ENCODE data around the gene RPA1.

The RPA1 gene

GRCh38 chr17:1896243-1897104, 66.7 kb downstream of the RPA1 start:
- TF ChIP-seq, protein P1, sequence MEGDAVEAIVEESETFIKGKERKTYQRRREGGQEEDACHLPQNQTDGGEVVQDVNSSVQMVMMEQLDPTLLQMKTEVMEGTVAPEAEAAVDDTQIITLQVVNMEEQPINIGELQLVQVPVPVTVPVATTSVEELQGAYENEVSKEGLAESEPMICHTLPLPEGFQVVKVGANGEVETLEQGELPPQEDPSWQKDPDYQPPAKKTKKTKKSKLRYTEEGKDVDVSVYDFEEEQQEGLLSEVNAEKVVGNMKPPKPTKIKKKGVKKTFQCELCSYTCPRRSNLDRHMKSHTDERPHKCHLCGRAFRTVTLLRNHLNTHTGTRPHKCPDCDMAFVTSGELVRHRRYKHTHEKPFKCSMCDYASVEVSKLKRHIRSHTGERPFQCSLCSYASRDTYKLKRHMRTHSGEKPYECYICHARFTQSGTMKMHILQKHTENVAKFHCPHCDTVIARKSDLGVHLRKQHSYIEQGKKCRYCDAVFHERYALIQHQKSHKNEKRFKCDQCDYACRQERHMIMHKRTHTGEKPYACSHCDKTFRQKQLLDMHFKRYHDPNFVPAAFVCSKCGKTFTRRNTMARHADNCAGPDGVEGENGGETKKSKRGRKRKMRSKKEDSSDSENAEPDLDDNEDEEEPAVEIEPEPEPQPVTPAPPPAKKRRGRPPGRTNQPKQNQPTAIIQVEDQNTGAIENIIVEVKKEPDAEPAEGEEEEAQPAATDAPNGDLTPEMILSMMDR (IDR thresholded peaks at IDR 0.05; ENCODE audit: low read depth, low read length, missing control alignments) = no peak
- H3K4me3 ChIP-seq (ENCODE audit: low read depth, low read length) = no peak overlapping the region
- DNase-seq (ENCODE audit: low read depth) = no peak
- in situ Hi-C loops (cut with HindIII; ENCODE audit: low sequenced_read_pairs) = no loop called here

- H3K4me3 ChIP-seq (ENCODE audit: low read depth, low read length) = no peak overlapping the region
- in situ Hi-C loops (cut with HindIII; ENCODE audit: low sequenced_read_pairs) = no loop called here
- DNase-seq (ENCODE audit: low read depth) = no peak
- TF ChIP-seq, protein P1 (IDR thresholded peaks at IDR 0.05; ENCODE audit: low read depth, low read length, missing control alignments) = no peak
These were observed 67.4 kb downstream of the RPA1 start for GRCh38 chr17:1897105-1897656.

DNA sequence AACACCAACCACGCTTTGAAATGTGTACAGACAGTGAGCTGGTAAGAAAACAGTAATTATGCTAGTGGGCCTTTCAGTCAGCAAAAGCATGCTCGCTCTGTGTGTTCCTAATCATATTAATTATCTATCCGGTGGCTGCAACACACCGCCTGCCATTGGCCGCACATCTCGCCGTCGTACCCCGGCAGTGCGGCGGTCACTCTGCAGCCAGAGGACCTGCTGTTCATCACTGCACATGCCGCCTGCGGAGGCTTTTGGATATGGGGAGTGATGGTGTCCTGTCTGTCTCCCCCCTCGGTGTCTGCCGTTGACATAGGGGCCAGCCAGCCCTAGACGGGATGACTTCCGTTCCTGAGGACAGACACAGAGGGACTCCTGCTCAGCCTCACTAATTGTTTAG, 68.5 kb downstream of the RPA1 start:
- no peak for DNase-seq (ENCODE audit: low read depth)
- in situ Hi-C loops (cut with HindIII; ENCODE audit: low sequenced_read_pairs) = no loop called here
- TF ChIP-seq, protein P1 (IDR thresholded peaks at IDR 0.05; ENCODE audit: low read depth, low read length, missing control alignments) = no peak
- H3K4me3 ChIP-seq (ENCODE audit: low read depth, low read length) = no peak overlapping the region

DNA sequence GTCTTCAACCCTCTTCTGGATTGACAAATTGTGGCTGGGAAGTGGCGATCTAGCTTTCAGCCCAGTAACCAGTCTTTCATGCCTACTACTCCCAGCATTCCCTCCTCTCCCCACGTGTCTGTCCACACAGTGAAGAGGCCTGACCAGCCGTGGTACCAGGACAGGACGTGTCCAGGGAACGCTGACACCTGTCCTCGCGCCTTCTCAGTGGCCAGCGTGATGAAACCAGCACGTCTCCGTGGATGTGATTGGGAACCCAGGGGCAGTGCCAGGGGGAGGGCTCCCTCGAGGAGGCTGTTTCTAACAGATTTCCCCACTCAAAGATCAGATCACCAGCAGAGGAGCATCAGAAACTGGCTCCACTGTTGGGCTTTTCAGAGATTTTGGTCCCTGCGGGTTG, 69.1 kb downstream of the RPA1 start:
- in situ Hi-C loops (cut with HindIII; ENCODE audit: low sequenced_read_pairs) = no loop called here
- TF ChIP-seq, protein P1 (IDR thresholded peaks at IDR 0.05; ENCODE audit: low read depth, low read length, missing control alignments) = no peak
- no peak overlapping the region for H3K4me3 ChIP-seq (ENCODE audit: low read depth, low read length)
- no peak for DNase-seq (ENCODE audit: low read depth)

GRCh38 chr17:1899403-1900000, 69.7 kb downstream of the RPA1 start:
- no peak overlapping the region for H3K4me3 ChIP-seq (ENCODE audit: low read depth, low read length)
- no peak for DNase-seq (ENCODE audit: low read depth)
- in situ Hi-C loops (cut with HindIII; ENCODE audit: low sequenced_read_pairs) = no loop called here
- TF ChIP-seq, protein P1 (IDR thresholded peaks at IDR 0.05; ENCODE audit: low read depth, low read length, missing control alignments) = peak; percentile 45

DNA sequence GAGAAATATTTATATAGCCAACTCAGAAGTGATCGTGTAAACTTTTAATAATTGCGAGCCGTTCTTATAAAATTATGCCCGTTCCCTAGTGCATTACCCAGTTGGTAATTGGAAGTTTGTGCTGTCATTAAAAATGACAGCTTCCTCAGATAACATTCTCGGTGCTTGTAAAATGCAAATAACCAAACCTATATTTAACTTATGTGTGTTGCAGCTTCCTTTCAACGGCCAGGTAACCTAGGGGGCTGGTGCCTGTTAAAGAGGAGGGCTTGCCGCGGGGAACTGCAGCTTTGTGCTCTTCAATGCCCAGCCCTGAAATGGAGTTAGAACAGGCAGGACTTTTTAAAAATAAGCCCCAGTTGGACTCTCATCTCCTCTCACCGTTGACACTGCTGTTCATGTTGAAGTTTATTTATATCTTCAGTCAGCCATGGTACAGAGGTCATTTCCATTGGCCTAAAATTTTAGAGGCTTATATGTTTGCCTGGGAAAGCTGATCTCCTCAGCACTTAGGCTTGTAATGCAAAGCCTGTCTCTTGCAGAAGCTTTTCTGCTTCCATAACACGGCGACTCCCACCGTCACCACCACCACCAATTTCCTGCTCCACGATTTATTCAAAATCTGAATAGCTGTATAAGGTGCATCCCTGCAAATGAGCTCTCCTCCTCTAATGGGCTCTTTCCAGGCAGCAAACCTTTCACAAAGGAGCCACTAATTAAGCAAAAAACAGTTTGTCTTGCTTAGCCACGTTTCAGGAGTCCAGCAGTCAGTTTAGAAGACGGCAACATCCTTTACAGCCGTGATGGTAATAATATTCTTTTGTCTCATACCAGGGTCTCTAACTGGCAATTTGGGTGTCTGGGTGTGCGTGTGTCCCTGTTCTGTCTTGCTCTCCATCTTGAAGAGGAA, 74.7 kb downstream of the RPA1 start:
- in situ Hi-C loops (cut with HindIII; ENCODE audit: low sequenced_read_pairs) = no loop called here
- DNase-seq (ENCODE audit: low read depth) = no peak
- TF ChIP-seq, protein P1 (IDR thresholded peaks at IDR 0.05; ENCODE audit: low read depth, low read length, missing control alignments) = no peak
- no peak overlapping the region for H3K4me3 ChIP-seq (ENCODE audit: low read depth, low read length)
